SK-N-SH treated with all-trans-retinoic acid at 6 μM for 48 hours (cell line): Measurements from ENCODE around the gene SPRR1A.

Experiments used
- ATAC-seq: fragments of 200-7000 bp; cut with Tn5 transposase; 3 replicates; pipeline ENCODE4 v1.9.1; 2020; ENCODE audit warnings: mild to moderate bottlenecking, moderate library complexity
- ARNTL ChIP-seq: fragments of 450-650 bp; formaldehyde crosslinking; IDR thresholded peaks from 2 replicates; pipeline ENCODE4 v1.5.0; 2020; ENCODE audit warnings: low read depth, mild to moderate bottlenecking, moderate library complexity, borderline replicate concordance
- BACH2 ChIP-seq: fragments of 250-450 bp; sonication (Bioruptor Pico); IDR thresholded peaks from 2 replicates; pipeline ENCODE4 v1.9.0; 2021; ENCODE audit warnings: mild to moderate bottlenecking, borderline replicate concordance
- CSDC2 ChIP-seq: fragments of 250-450 bp; sonication (Bioruptor Pico); IDR thresholded peaks from 2 replicates; pipeline ENCODE4 v1.5.0; 2020; ENCODE audit warnings: mild to moderate bottlenecking, moderate library complexity
- ESRRG ChIP-seq: fragments of 250-450 bp; sonication (Bioruptor Pico); IDR thresholded peaks from 2 replicates; pipeline ENCODE4 v1.6.1; 2021; ENCODE audit warnings: mild to moderate bottlenecking
- GLIS3 ChIP-seq: fragments of 250-450 bp; sonication (Bioruptor Pico); IDR thresholded peaks from 2 replicates; pipeline ENCODE4 v1.5.0; 2020; ENCODE audit warnings: mild to moderate bottlenecking, moderate library complexity
- ISL1 ChIP-seq: fragments of 250-450 bp; sonication (Bioruptor Pico); IDR thresholded peaks from 2 replicates; pipeline ENCODE4 v2.1.2; 2022; ENCODE audit warnings: mild to moderate bottlenecking, moderate library complexity
- OSR1 ChIP-seq: fragments of 250-450 bp; sonication (Bioruptor Pico); IDR thresholded peaks from 2 replicates; pipeline ENCODE4 v1.8.0; 2022; ENCODE audit warnings: moderate library complexity, mild to moderate bottlenecking, inconsistent platforms
- PPARA ChIP-seq: fragments of 250-450 bp; sonication (Bioruptor Pico); IDR thresholded peaks from 2 replicates; pipeline ENCODE4 v1.5.0; 2020; ENCODE audit warnings: mild to moderate bottlenecking, borderline replicate concordance
- RARB ChIP-seq: fragments of 250-450 bp; sonication (Bioruptor Pico); IDR thresholded peaks from 2 replicates; pipeline ENCODE4 v1.8.0; 2021; ENCODE audit warnings: mild to moderate bottlenecking, moderate library complexity
- TCF4 ChIP-seq: fragments of 250-450 bp; sonication (Bioruptor Pico); IDR thresholded peaks from 2 replicates; pipeline ENCODE4 v1.8.0; 2021; ENCODE audit warnings: mild to moderate bottlenecking, moderate library complexity, borderline replicate concordance
- TOX ChIP-seq: fragments of 250-450 bp; sonication (Bioruptor Pico); IDR thresholded peaks from 2 replicates; pipeline ENCODE4 v1.8.0; 2021; ENCODE audit warnings: mild to moderate bottlenecking, moderate library complexity, borderline replicate concordance
- ZC3H10 ChIP-seq: fragments of 250-450 bp; sonication (Bioruptor Pico); IDR thresholded peaks from 2 replicates; pipeline ENCODE4 v1.5.1; 2021; ENCODE audit warnings: mild to moderate bottlenecking, moderate library complexity
- ZFP3 ChIP-seq: fragments of 250-450 bp; sonication (Bioruptor Pico); IDR thresholded peaks from 2 replicates; pipeline ENCODE4 v1.5.0; 2020; ENCODE audit warnings: mild to moderate bottlenecking, moderate library complexity
- ZFP30 ChIP-seq: fragments of 450-650 bp; formaldehyde crosslinking; IDR thresholded peaks from 2 replicates; pipeline ENCODE4 v1.5.0; 2022; ENCODE audit warnings: mild to moderate bottlenecking, moderate library complexity
- ZNF565 ChIP-seq: fragments of 450-650 bp; formaldehyde crosslinking; conservative IDR thresholded peaks from 2 replicates; pipeline ENCODE4 v1.5.0; 2020; ENCODE audit warnings: low read depth, mild to moderate bottlenecking, moderate library complexity
- ZNF70 ChIP-seq: fragments of 450-650 bp; formaldehyde crosslinking; IDR thresholded peaks from 2 replicates; pipeline ENCODE4 v1.5.0; 2020; ENCODE audit warnings: mild to moderate bottlenecking, moderate library complexity
- ZNF8 ChIP-seq: fragments of 450-650 bp; formaldehyde crosslinking; IDR thresholded peaks from 2 replicates; pipeline ENCODE4 v1.5.0; 2020; ENCODE audit warnings: mild to moderate bottlenecking, moderate library complexity
- TF ChIP-seq, protein P1 (sequence below): fragments of 250-450 bp; sonication (Bioruptor Pico); IDR thresholded peaks from 2 replicates; pipeline ENCODE4 v1.8.0; 2020; ENCODE audit warnings: mild to moderate bottlenecking, moderate library complexity, borderline replicate concordance
- TF ChIP-seq, protein P2 (sequence below): fragments of 250-450 bp; sonication (Bioruptor Pico); IDR thresholded peaks from 2 replicates; pipeline ENCODE4 v1.5.1; 2021; ENCODE audit warnings: mild to moderate bottlenecking, moderate library complexity
- TF ChIP-seq, protein P3 (sequence below): fragments of 250-450 bp; sonication (Bioruptor Pico); IDR thresholded peaks from 2 replicates; pipeline ENCODE4 v1.5.0; 2020; ENCODE audit warnings: mild to moderate bottlenecking, moderate library complexity
- TF ChIP-seq, protein P4 (sequence below): fragments of 250-450 bp; sonication (Bioruptor Pico); IDR thresholded peaks from 2 replicates; pipeline ENCODE4 v1.8.0; 2021; ENCODE audit warnings: low read depth, mild to moderate bottlenecking, moderate library complexity, borderline replicate concordance
- TF ChIP-seq, protein P5 (sequence below): fragments of 250-450 bp; sonication (Bioruptor Pico); IDR thresholded peaks from 2 replicates; pipeline ENCODE4 v1.5.1; 2020; ENCODE audit warnings: low read depth, mild to moderate bottlenecking, moderate library complexity

The SPRR1A gene

DNA sequence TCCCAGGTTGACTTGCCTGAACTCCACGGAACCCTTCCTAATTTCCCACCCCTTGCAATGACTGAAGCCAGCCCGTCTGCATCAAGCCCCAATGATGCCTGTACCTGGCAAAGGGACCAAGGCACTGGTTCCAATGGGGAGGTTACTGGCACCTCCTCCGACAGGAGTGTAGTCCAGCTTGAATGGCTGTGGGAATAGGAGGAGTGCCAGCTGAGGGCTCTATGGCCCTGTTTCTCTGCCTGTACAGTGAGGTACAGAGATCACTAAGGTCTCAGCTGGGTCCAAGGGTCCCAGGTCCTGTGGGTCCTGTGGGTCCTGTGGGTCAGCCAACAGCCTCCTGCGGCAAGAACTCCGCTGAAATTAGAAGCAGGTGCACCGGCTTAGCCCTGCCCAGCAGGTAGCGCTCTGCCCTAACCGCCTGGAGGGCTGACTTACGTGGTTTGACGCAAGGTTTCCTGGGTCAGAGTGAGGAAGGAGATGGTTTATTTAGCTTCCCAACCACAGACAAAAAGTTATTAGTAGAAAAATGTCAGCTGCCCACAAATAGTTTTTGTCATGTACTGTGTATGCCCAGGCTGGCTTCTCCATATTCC is 23.3 kb upstream of the SPRR1A start:
- no peak for ATAC-seq
- TF ChIP-seq ARNTL (no peak), ZFP3 (CRISPR knock-in tag) (no peak), ESRRG (CRISPR knock-in tag) (no peak), PPARA (CRISPR knock-in tag) (no peak), ZC3H10 (no peak), CSDC2 (no peak), ISL1 (CRISPR knock-in tag) (no peak), RARB (CRISPR knock-in tag) (no peak), TCF4 (no peak), OSR1 (CRISPR knock-in tag) (no peak)
- TF ChIP-seq, protein P1, sequence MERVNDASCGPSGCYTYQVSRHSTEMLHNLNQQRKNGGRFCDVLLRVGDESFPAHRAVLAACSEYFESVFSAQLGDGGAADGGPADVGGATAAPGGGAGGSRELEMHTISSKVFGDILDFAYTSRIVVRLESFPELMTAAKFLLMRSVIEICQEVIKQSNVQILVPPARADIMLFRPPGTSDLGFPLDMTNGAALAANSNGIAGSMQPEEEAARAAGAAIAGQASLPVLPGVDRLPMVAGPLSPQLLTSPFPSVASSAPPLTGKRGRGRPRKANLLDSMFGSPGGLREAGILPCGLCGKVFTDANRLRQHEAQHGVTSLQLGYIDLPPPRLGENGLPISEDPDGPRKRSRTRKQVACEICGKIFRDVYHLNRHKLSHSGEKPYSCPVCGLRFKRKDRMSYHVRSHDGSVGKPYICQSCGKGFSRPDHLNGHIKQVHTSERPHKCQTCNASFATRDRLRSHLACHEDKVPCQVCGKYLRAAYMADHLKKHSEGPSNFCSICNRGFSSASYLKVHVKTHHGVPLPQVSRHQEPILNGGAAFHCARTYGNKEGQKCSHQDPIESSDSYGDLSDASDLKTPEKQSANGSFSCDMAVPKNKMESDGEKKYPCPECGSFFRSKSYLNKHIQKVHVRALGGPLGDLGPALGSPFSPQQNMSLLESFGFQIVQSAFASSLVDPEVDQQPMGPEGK, result no peak
- TF ChIP-seq, protein P2, sequence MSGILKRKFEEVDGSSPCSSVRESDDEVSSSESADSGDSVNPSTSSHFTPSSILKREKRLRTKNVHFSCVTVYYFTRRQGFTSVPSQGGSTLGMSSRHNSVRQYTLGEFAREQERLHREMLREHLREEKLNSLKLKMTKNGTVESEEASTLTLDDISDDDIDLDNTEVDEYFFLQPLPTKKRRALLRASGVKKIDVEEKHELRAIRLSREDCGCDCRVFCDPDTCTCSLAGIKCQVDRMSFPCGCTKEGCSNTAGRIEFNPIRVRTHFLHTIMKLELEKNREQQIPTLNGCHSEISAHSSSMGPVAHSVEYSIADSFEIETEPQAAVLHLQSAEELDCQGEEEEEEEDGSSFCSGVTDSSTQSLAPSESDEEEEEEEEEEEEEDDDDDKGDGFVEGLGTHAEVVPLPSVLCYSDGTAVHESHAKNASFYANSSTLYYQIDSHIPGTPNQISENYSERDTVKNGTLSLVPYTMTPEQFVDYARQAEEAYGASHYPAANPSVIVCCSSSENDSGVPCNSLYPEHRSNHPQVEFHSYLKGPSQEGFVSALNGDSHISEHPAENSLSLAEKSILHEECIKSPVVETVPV, result no peak
- TF ChIP-seq, protein P3, sequence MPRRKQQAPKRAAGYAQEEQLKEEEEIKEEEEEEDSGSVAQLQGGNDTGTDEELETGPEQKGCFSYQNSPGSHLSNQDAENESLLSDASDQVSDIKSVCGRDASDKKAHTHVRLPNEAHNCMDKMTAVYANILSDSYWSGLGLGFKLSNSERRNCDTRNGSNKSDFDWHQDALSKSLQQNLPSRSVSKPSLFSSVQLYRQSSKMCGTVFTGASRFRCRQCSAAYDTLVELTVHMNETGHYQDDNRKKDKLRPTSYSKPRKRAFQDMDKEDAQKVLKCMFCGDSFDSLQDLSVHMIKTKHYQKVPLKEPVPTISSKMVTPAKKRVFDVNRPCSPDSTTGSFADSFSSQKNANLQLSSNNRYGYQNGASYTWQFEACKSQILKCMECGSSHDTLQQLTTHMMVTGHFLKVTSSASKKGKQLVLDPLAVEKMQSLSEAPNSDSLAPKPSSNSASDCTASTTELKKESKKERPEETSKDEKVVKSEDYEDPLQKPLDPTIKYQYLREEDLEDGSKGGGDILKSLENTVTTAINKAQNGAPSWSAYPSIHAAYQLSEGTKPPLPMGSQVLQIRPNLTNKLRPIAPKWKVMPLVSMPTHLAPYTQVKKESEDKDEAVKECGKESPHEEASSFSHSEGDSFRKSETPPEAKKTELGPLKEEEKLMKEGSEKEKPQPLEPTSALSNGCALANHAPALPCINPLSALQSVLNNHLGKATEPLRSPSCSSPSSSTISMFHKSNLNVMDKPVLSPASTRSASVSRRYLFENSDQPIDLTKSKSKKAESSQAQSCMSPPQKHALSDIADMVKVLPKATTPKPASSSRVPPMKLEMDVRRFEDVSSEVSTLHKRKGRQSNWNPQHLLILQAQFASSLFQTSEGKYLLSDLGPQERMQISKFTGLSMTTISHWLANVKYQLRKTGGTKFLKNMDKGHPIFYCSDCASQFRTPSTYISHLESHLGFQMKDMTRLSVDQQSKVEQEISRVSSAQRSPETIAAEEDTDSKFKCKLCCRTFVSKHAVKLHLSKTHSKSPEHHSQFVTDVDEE (CRISPR knock-in tag), result no peak

DNA sequence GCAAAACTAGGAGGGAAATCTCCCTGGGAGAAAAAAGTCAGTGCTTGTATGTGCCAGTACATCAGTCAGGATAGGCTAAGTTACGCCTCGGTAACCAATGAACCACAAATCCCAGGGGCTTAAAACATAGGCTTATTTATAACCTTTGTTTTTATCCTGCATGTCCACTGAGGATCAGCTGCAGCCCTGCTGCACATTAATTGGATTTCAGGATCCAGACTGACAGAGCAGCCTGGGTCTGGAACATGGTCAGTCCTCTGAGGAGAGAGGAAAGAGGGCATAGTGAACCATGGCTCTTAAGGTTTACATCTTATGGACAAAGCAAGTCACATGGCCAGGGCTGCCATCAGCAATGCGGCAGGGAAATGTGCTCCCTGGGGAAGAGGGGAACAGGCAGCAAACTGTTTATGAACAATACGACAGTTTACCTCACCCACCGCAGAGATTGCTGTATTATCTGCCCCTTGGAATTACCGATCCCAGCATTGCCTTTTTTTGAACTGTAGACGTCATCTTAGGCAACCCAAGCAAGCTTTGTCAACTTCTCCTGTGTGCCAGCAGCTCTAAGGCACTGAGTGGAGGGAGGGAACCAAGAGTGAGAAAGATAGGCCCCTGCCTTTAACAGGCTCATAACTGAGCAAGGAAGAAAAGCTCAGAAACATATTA is 22.5 kb upstream of the SPRR1A start:
- TF ChIP-seq TCF4 (no peak), TOX (CRISPR knock-in tag) (no peak), ZFP30 (CRISPR knock-in tag) (no peak), ISL1 (CRISPR knock-in tag) (no peak), ARNTL (no peak), ESRRG (CRISPR knock-in tag) (no peak), BACH2 (CRISPR knock-in tag) (no peak), OSR1 (CRISPR knock-in tag) (no peak), ZFP3 (CRISPR knock-in tag) (no peak), ZNF70 (CRISPR knock-in tag) (no peak), PPARA (CRISPR knock-in tag) (no peak), ZNF8 (CRISPR knock-in tag) (no peak), GLIS3 (CRISPR knock-in tag) (no peak), CSDC2 (no peak), ZNF565 (no peak)
- TF ChIP-seq, protein P2, result no peak
- TF ChIP-seq, protein P4, sequence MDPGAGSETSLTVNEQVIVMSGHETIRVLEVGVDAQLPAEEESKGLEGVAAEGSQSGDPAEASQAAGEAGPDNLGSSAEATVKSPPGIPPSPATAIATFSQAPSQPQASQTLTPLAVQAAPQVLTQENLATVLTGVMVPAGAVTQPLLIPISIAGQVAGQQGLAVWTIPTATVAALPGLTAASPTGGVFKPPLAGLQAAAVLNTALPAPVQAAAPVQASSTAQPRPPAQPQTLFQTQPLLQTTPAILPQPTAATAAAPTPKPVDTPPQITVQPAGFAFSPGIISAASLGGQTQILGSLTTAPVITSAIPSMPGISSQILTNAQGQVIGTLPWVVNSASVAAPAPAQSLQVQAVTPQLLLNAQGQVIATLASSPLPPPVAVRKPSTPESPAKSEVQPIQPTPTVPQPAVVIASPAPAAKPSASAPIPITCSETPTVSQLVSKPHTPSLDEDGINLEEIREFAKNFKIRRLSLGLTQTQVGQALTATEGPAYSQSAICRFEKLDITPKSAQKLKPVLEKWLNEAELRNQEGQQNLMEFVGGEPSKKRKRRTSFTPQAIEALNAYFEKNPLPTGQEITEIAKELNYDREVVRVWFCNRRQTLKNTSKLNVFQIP (CRISPR knock-in tag), result no peak
- TF ChIP-seq, protein P5, sequence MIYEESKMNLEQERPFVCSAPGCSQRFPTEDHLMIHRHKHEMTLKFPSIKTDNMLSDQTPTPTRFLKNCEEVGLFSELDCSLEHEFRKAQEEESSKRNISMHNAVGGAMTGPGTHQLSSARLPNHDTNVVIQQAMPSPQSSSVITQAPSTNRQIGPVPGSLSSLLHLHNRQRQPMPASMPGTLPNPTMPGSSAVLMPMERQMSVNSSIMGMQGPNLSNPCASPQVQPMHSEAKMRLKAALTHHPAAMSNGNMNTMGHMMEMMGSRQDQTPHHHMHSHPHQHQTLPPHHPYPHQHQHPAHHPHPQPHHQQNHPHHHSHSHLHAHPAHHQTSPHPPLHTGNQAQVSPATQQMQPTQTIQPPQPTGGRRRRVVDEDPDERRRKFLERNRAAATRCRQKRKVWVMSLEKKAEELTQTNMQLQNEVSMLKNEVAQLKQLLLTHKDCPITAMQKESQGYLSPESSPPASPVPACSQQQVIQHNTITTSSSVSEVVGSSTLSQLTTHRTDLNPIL (CRISPR knock-in tag), result no peak
- TF ChIP-seq, protein P1, result no peak
- no peak; the same call in 2 of the 3 replicates for ATAC-seq
